GM10266 (cell line): ENCODE results near the gene PAK4.

Source experiments
- DNase-seq: peaks from one replicate; pipeline ENCODE4 v3.0.0; 2012; ENCODE audit errors: extremely low spot score
- TF ChIP-seq, protein P1 (sequence below): IDR thresholded peaks from 2 replicates; pipeline ENCODE4 v1.5.1; 2012; ENCODE audit warnings: mild to moderate bottlenecking, low read depth; ENCODE audit not compliant: control insufficient read depth, insufficient read depth; ENCODE audit errors: missing control alignments

Gene PAK4

GRCh38 chr19:39192846-39193245 lies 67.3 kb downstream of the PAK4 start:
- TF ChIP-seq, protein P1, sequence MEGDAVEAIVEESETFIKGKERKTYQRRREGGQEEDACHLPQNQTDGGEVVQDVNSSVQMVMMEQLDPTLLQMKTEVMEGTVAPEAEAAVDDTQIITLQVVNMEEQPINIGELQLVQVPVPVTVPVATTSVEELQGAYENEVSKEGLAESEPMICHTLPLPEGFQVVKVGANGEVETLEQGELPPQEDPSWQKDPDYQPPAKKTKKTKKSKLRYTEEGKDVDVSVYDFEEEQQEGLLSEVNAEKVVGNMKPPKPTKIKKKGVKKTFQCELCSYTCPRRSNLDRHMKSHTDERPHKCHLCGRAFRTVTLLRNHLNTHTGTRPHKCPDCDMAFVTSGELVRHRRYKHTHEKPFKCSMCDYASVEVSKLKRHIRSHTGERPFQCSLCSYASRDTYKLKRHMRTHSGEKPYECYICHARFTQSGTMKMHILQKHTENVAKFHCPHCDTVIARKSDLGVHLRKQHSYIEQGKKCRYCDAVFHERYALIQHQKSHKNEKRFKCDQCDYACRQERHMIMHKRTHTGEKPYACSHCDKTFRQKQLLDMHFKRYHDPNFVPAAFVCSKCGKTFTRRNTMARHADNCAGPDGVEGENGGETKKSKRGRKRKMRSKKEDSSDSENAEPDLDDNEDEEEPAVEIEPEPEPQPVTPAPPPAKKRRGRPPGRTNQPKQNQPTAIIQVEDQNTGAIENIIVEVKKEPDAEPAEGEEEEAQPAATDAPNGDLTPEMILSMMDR = no peak
- no peak for DNase-seq

DNA sequence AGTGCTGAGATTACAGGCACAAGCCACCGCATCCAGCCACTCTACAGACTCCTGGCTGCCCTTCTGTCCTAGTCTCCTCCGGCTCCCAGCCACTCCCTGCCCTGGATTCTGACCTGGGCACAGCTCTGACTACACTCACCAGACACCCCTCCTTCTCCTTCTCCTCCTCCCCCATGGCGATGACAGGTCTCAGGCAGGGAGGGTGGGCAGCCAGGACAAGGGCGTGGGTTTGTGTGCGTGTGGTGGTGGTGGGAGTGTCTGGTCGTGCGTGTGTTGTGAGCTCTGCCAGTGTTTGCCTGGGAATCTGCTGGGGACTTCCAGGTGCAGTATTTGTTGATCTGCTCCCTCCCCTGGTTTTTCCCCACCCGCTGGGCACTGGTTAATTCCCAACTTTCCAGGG lies 68.2 kb downstream of the PAK4 start:
- DNase-seq = no peak
- TF ChIP-seq, protein P1 = no peak

DNA sequence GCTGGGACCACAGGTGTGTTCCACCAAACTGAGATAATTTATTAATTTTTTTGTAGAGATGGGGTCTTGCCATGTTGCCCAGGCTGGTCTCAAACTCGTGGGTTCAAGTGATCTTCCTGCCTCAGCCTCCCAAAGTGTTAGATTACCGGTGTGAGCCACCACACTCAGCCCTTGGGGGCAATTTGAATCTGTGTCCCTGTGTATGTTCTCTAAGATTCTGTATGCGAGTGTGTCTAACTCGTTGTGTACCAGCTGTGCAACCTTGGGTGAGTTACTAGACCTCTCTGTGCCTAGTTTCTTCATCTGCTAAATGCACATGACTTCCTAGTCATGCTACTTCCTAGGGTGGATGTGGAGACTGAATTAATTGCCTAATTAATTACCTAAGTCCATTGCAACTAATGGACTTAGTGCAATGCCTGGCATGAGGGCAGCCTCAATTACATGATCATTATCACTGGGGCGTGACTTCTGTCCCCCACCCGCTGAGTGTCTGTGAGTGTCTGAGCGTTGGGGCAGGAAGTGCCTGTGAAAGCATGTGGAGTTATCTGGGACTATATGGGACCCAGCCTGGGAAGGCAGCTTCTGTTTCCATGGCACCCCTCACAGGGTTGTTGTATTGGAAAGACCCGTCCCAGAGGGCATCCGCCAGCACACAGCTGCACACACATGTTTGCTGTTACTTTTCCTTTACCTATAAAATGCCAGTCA lies 69.4 kb downstream of the PAK4 start:
- TF ChIP-seq, protein P1 = no peak
- no peak for DNase-seq

DNA sequence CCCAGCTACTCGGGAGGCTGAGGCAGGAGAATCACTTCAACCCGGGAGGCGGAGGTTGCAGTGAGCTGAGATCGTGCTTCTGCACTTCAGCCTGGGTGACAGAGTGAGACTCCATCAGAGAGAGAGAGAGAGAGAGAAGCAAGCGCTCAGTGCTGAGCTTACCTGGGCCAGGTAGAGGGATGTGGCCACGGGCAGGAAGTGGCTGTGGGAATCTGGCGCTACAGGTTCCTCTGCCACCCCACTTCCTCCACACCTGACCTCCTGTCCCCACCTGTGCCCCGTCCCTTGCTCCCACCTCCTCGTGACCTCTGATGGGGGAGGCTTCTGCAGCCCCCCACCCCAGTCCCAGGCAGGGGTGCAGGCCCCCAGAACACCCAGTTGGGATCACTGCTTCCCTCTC lies 70.2 kb downstream of the PAK4 start:
- TF ChIP-seq, protein P1 = no peak
- DNase-seq = no peak

GRCh38 chr19:39196320-39196719 lies 70.7 kb downstream of the PAK4 start:
- TF ChIP-seq, protein P1 = no peak
- DNase-seq = no peak

DNA sequence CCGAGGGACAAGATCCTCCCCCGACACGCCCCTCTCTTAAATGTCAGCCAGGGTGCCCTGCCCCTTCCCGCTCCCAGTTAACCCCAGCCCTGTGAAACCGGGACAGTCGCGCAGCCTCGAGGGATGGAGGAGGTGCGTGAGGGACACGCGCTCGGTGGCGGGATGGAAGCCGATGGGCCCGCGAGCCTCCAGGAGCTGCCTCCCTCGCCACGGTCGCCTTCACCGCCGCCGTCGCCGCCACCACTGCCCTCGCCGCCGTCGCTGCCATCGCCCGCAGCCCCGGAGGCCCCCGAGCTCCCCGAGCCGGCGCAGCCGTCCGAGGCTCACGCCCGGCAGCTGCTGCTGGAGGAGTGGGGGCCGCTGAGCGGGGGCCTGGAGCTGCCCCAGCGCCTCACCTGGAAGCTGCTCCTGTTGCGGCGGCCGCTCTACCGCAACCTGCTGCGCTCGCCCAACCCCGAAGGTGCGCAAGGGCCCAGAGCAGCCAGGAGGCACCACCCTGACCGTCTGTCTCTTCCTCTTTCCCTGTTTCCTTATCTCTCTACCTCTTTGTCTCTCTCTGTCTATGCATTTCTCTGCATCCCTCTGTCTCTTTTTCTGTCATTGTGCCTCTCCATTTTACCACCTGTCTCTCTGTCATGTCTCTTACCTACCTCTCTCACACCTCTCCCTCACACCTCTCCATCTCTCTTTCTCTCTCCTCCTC lies 71.4 kb downstream of the PAK4 start, which contains the start of gene NCCRP1:
TSS of gene NCCRP1 (plus strand) at position 105 of the 703 bp plus-strand sequence. CDS start at position 124, 19 bp downstream.
- no peak for DNase-seq
- TF ChIP-seq, protein P1 = no peak

- no peak for DNase-seq
- TF ChIP-seq, protein P1 = no peak
Observed at GRCh38 chr19:39197808-39198207, 72.2 kb downstream of the PAK4 start.
